Adrenal gland (tissue), 12 donors: Measurements from ENCODE around the gene KLF11. TPM values are rescaled to one million over a fixed set of nuclear protein-coding genes. Genes with fewer than 3 reads are reported as not detected.

Source experiments
- DNase-seq, 7 donors: peaks; one replicate each; pipeline ENCODE4 v3.0.0-alpha.2; 2019 to 2020
- H3K27ac ChIP-seq, 5 donors: fragments of 200-600 bp; sonication (generic) in 4 of 5; 1 replicate in 3 of 5; 2 replicates in 2 of 5; pipeline versions ENCODE4 v1.5.1 to v1.8.0; 2016 to 2020; ENCODE audit warnings: mild to moderate bottlenecking in 1 of 5
- H3K27me3 ChIP-seq: fragments of 200-600 bp; 2 replicates; pipeline ENCODE4 v1.8.0; 2021
- H3K36me3 ChIP-seq, 2 donors: fragments of 200-600 bp; replicated peaks in 1 of 2; 1 replicate in 1 of 2; 2 replicates in 1 of 2; pipeline versions ENCODE4 v1.5.1 to v1.8.0; 2018 to 2022
- H3K4me1 ChIP-seq, 2 donors: fragments of 200-600 bp; replicated peaks in 1 of 2; 1 replicate in 1 of 2; 2 replicates in 1 of 2; pipeline versions ENCODE4 v1.5.1 to v1.8.0; 2018 to 2021
- H3K4me3 ChIP-seq, 4 donors: fragments of 200-600 bp; sonication (generic) in 3 of 4; one replicate each; pipeline ENCODE4 v1.5.1; 2016 to 2018
- H3K9me3 ChIP-seq, 3 donors: fragments of 200-600 bp; sonication (generic) in 1 of 3; replicated peaks in 1 of 3; 1 replicate in 2 of 3; 2 replicates in 1 of 3; pipeline versions ENCODE4 v1.5.1 to v1.8.0; 2016 to 2021
- POLR2A ChIP-seq, 2 donors: fragments of 450-650 bp; IDR thresholded peaks; one replicate each; pipeline ENCODE4 v1.6.1; 2017; ENCODE audit warnings: antibody characterized with exemption in 2 of 2, mild to moderate bottlenecking in 2 of 2, moderate library complexity in 1 of 2
- WGBS, 4 donors: extraction: QIAGEN DNeasy Blood & Tissue Kit in 2 of 4; methylation state at CpG; one replicate each; pipeline versions ENCODE4 v1.1.5 to v1.1.7; 2013 to 2017; 5-methylcytosine and 5-hydroxymethylcytosine counted together
- intact Hi-C, 2 donors: fragments of 100-400 bp; cut with DNase I; formaldehyde crosslinking; loops; one replicate each; pipeline versions ENCODE4 v1.14.1 to v1.15.0; 2022 to 2023
- polyA plus RNA-seq, 3 donors: library from polyadenylated mRNA; stranded (reverse); fragments of 200-250 nt in 2 of 3; fragments of 350-450 nt in 1 of 3; fragmentation: Illumina TruSeq in 1 of 3; extraction: RNeasy Lipid Tissue Mini Kit (QIAGEN cat#74804) in 1 of 3; gene quantifications; one replicate each; pipeline ENCODE4 v1.2.3, GENCODE V29; 2013 to 2014
- total RNA-seq, 9 donors: library from RNA; depleted of rRNA in 4 of 9; stranded (reverse); fragments of >200 nt in 4 of 9; fragments of 120-200 nt in 1 of 9; fragmentation: NEBNext Ultra II Directional in 1 of 9; extraction: Animal tissue kit (Norgen Biotek cat#: 25700) in 1 of 9; gene quantifications; one replicate each; pipeline versions ENCODE4 v1.1.0 to v1.2.4, GENCODE V29; 2013 to 2023
- TF ChIP-seq, protein P1 (sequence below), 6 experiments: fragments of 450-650 bp in 4 of 6; fragments of 200-600 bp in 2 of 6; sonication (generic) in 1 of 6; IDR thresholded peaks; 1 replicate in 5 of 6; 2 replicates in 1 of 6; pipeline versions ENCODE4 v1.5.1 to v1.8.0; 2016 to 2021; ENCODE audit warnings: antibody characterized with exemption in 6 of 6, mild to moderate bottlenecking in 2 of 6, moderate library complexity in 1 of 6
- donor health status: healthy with polysubstance abuse.
- donor health status: Bipolar disorder and iron deficiency.
- donor health status: DM: yes; HTN: yes; CAD: no.
- donor health status: DM: no; HTN: no; CAD: no.
- donor health status: DM: no; HTN: no; CAD: no.
- donor health status: DM: yes; HTN: yes; CAD: no.

KLF11 gene
- total and polyA plus RNA-seq, 12 donors = 6.8 to 75.7 (median 26.1) TPM

DNA sequence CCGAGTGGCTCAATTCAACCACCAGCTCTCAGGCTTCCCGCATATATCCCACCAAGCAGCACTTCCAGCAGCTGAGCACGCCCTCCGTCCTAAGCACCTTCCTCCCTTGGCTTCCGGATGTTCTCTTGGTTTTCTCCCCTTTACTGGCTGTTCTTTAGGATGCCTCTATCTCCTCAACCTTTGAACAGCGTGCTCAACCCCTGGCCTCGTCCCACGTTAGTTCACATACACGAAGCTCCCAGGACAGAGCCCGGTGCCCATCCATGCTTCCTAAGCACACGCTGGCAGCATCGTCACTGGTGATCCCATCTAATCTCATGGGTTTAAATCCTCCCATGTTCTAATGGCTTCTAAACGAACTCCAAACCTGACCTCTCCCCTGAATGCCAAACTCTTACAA, 33.2 kb downstream of the KLF11 start:
- 83 to 92% (median 86%) methylated on average over 13 of the region's 13 CpGs for WGBS, 4 donors
- H3K36me3 ChIP-seq = no peaks in the 10 kb centered on the region
- H3K4me3 ChIP-seq = no peak overlapping the region
- H3K4me1 ChIP-seq = peaks cover 0 to 15% of the 10 kb centered on the region in 2 donors
- no peaks in the 10 kb centered on the region for H3K9me3 ChIP-seq
- TF ChIP-seq POLR2A (IDR thresholded peaks at IDR 0.05) = no peak
- TF ChIP-seq, protein P1, sequence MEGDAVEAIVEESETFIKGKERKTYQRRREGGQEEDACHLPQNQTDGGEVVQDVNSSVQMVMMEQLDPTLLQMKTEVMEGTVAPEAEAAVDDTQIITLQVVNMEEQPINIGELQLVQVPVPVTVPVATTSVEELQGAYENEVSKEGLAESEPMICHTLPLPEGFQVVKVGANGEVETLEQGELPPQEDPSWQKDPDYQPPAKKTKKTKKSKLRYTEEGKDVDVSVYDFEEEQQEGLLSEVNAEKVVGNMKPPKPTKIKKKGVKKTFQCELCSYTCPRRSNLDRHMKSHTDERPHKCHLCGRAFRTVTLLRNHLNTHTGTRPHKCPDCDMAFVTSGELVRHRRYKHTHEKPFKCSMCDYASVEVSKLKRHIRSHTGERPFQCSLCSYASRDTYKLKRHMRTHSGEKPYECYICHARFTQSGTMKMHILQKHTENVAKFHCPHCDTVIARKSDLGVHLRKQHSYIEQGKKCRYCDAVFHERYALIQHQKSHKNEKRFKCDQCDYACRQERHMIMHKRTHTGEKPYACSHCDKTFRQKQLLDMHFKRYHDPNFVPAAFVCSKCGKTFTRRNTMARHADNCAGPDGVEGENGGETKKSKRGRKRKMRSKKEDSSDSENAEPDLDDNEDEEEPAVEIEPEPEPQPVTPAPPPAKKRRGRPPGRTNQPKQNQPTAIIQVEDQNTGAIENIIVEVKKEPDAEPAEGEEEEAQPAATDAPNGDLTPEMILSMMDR (IDR thresholded peaks at IDR 0.05) = no peak
- H3K27me3 ChIP-seq = peaks cover 20% of the 10 kb centered on the region
- no peak for DNase-seq
- H3K27ac ChIP-seq = no peak overlapping the region
- intact Hi-C loops = no loop called here

DNA sequence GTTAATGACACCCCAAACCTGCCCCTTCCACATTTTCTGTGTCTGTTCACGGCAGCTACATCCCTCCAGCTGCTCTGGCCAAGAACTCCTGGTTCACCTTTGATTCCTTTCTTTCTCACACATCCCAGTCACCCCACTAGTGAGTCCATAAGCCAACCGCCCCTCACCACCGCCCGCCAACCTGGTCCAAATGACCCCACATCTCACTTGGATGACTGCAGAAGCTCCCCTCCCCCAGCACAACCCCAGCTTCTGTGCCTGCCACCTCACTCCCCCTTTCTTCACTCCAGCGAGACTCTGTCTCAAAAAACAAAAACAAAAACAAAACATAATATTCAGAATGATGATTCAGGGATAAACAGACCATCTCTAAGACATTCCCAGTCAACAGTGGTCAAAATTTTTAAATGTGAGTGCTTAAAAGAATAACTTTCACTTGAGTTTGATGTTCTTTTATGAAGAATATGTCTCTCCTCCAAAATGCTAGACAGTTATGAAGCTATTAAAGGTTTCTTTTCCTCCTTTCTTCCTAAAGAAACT, 33.7 kb downstream of the KLF11 start:
- Histone ChIP-seq H3K27me3 (peaks cover 24% of the 10 kb centered on the region), H3K36me3 (no peaks in the 10 kb centered on the region), H3K9me3 (no peaks in the 10 kb centered on the region), H3K4me3 (no peak overlapping the region), H3K4me1 (peaks cover 0 to 15% of the 10 kb centered on the region in 2 donors), H3K27ac (no peak overlapping the region)
- no peak for DNase-seq
- 83 to 92% (median 87%) methylated on average over 5 of the region's 5 CpGs for WGBS, 4 donors
- no peak for TF ChIP-seq POLR2A (IDR thresholded peaks at IDR 0.05)
- TF ChIP-seq, protein P1 (IDR thresholded peaks at IDR 0.05) = no peak
- intact Hi-C loops = no loop called here

DNA sequence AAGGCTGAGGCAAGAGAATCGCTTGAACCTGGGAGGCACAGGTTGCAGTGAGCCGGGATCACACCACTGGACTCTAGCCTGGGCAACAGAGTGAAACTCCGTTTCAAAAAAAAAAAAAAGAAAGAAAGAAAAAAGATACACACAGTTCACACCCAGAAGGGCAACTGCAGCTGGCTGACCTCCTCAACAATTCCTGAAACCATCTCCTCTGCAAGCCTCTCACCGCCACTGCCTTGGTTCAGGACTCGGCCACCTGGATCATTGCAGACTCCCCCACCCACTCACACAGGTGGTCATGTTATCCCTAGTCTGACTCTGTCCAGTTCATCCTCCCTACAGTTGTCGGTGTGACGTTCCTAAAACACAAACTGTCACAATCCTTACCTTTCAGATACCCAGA, 34.7 kb downstream of the KLF11 start:
- no peak overlapping the region for H3K4me3 ChIP-seq
- H3K4me1 ChIP-seq = peaks cover 0 to 15% of the 10 kb centered on the region in 2 donors
- H3K36me3 ChIP-seq = no peaks in the 10 kb centered on the region
- H3K27me3 ChIP-seq = peaks cover 31% of the 10 kb centered on the region
- H3K27ac ChIP-seq = no peak overlapping the region
- intact Hi-C loops = no loop called here
- 82 to 86% (median 84%) methylated on average over 7 of the region's 7 CpGs for WGBS, 4 donors
- TF ChIP-seq POLR2A (IDR thresholded peaks at IDR 0.05) = no peak
- TF ChIP-seq, protein P1 (IDR thresholded peaks at IDR 0.05) = no peak
- H3K9me3 ChIP-seq = no peaks in the 10 kb centered on the region
- no peak for DNase-seq

DNA sequence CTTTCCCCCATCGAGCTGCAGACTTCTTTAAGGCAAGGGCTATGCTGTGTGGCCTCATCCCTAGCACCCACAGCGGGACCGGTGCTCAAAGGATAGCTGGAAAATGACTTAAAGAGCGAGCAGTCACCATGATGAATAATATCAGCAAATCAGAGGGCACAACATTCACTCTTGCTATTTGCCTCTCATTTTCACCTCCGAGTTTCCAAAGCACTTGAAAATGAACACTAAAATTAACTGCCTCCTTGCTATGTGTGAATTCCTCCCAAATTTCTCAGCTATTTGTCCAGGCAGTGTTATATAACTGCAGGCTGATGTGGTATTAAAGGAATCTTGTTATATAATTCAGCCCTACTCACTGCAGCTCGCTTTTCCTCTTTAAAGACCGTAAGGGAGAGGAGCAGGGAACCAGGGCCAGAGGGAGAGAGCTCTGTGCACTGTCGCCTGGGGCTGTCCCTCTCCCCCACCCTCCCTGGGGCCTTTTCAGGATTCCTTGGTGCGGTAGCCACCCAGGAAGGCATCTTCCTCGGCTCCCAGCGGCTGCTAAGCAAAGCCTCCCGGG, 35.4 kb downstream of the KLF11 start:
- WGBS, 4 donors = 33 to 47% (median 39%) methylated on average over 9 to 12 of the region's 12 CpGs
- H3K36me3 ChIP-seq = no peaks in the 10 kb centered on the region
- DNase-seq = peak in 1 of 7 donors; percentile 39
- intact Hi-C loops = no loop called here
- peak in 1 of 2 donors; percentile 6 for TF ChIP-seq POLR2A (IDR thresholded peaks at IDR 0.05)
- TF ChIP-seq, protein P1 (IDR thresholded peaks at IDR 0.05) = no peak
- peaks cover 38% of the 10 kb centered on the region for H3K27me3 ChIP-seq
- H3K9me3 ChIP-seq = no peaks in the 10 kb centered on the region
- H3K27ac ChIP-seq = peak overlapping the region in 2 of 5 donors; percentile 34 to 80
- H3K4me1 ChIP-seq = peaks cover 0 to 15% of the 10 kb centered on the region in 2 donors
- H3K4me3 ChIP-seq = peak overlapping the region in 1 of 4 donors; percentile 83
